Fibroblast of peridontal ligament (primary cell): ENCODE results near the gene TBC1D5.
A peak's percentile ranks its signal among the peaks of the same experiment; 100 is the strongest.
"Not testable (repeated sequence)": the region's sequence is repeated elsewhere in the genome, so short reads cannot be mapped to it uniquely, and the experiment has no call there.

Experiments
- DNase-seq: peaks from one replicate; pipeline ENCODE4 v3.0.0-alpha.2; 2010; ENCODE audit errors: extremely low read depth

The TBC1D5 gene

DNA sequence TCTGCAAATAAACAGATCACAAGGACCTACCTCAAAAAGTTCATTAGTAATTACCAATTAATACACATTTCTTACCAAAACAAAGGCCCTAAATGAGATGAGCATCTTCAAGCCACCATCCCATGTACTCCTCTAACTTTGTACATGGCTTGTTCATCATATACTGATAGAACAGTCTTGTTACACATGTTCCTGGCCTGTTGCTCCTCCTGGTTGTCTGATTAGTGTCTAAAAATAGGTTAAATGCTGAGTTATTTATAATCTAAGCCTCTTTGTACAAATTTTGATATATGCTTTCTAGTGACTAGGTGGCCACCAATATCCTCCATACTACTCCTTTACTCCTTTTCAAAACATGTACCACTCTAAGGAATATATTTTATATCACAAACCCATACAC lies 25.0 kb downstream of the TBC1D5 start:
- no peak for DNase-seq

DNA sequence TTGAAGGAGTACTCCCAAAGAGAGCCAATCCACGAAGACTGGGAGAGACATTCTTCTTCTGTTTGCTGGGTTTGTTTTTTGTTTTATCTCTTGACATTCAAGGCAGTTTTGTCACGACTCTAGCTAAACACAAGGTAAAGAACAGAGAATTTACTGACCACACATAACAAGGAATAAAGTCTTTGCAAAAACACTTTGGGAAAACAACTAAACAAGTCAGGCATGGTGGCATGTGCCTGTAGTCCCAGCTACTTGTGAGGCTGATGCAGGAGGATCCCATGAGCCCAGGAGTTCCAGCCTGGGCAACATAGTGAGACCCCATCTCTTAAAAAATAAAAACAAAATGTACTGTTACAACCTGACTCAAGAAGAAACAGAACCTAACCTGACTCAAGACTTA lies 28.0 kb downstream of the TBC1D5 start:
- DNase-seq, result no peak

- DNase-seq, result no peak
Observed at GRCh38 chr3:17709236-17709810, 33.1 kb downstream of the TBC1D5 start.

GRCh38 chr3:17707813-17708543 lies 34.5 kb downstream of the TBC1D5 start:
- peak; percentile 24 for DNase-seq

- DNase-seq, result not testable (repeated sequence)
Observed at GRCh38 chr3:17705991-17706390, 36.4 kb downstream of the TBC1D5 start.

DNA sequence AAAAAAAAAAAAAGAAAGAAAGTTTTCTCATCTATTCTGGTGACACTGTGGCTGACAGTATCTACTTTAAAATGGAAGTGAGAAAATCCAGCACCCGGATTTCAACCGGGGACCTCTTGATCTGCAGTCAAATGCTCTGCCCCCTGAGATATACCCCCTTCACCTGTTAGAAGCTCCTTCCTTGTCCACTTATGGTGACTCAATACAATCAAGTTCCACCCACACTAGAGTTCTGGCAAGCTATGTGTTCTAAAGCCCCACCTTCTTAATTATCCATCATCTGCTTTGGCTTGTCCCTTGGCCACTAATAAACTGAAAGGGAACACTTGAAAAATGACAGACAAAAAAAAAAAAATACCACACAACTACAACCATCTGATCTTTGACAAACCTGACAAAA lies 42.6 kb downstream of the TBC1D5 start:
- DNase-seq, result not testable (repeated sequence)

DNA sequence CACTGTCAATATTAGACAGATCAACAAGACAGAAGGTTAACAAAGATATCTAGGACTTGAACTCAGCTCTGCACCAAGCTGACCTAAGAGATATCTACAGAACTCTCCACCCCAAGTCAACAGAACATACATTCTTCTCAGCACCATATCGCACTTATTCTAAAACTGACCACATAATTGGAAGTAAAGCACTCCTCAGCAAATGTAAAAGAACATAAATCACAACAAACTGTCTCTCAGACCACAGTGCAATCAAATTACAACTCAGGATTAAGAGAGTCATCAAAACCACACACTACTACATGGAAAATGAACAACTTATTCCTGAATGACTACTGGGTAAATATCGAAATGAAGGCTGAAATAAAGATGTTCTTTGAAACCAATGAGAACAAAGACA lies 46.8 kb downstream of the TBC1D5 start:
- not testable (repeated sequence) for DNase-seq

- DNase-seq, result not testable (repeated sequence)
Observed at GRCh38 chr3:17693670-17693999, 48.8 kb downstream of the TBC1D5 start.

GRCh38 chr3:17692846-17693669 lies 49.4 kb downstream of the TBC1D5 start:
- DNase-seq, result not testable (repeated sequence)

- DNase-seq, result no peak
Observed at GRCh38 chr3:17687566-17687965, 54.9 kb downstream of the TBC1D5 start.

GRCh38 chr3:17686613-17687012 lies 55.8 kb downstream of the TBC1D5 start:
- DNase-seq, result peak; percentile 41

DNA sequence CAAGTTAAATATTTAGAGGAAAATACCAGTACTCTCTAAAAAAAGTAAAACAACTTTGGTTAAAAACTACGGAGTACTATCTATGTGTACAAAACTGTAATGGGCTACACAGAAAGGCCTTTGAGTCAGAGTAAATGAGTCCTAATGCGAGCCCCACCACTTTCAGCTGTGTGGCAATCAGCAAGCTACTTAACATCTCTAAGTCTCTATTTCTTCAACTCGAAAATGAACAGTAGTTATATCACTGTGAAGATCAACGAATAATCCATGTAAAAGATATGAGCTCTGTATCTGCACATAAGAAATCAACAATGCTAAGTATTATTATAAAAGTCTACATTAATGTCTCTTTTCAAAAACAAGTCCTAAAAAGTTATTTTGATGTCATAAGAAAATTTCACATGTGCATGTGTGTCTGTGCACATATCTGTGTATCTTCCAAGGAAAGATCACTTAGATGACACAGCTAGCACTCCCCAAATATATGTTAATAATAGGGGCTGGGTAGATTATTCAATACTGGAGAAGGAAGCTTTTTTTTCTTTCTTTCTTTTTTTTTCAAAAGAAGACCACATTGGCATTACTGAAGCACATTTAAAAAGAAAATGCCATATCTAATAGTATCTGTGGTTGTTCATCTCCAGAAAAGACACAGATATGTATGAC lies 58.8 kb downstream of the TBC1D5 start:
- peak; percentile 9 for DNase-seq

GRCh38 chr3:17680530-17680929 lies 61.9 kb downstream of the TBC1D5 start:
- DNase-seq, result no peak

GRCh38 chr3:17678116-17678741 lies 64.2 kb downstream of the TBC1D5 start:
- DNase-seq, result peak; percentile 58

GRCh38 chr3:17674082-17674686 lies 68.2 kb downstream of the TBC1D5 start:
- DNase-seq, result no peak

DNA sequence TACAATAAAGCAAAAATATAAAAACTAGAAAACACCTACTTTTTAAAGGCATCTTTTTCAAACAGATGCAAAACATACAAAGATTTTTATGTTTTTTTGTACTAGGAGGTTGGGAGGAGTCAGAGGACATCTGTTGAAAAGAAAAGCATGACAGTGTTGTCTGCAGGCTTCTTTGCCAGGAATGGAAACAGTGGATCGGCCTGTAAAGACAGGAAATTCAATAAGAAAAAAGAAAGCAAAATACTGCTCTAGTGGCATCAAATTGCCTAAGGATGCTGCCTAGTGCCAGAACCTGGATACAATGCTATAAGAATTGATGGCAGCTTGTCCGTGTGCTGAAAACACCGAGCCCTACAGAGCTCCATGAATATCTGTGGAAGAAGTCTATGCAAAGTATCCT lies 69.9 kb downstream of the TBC1D5 start:
- peak; percentile 33 for DNase-seq

DNA sequence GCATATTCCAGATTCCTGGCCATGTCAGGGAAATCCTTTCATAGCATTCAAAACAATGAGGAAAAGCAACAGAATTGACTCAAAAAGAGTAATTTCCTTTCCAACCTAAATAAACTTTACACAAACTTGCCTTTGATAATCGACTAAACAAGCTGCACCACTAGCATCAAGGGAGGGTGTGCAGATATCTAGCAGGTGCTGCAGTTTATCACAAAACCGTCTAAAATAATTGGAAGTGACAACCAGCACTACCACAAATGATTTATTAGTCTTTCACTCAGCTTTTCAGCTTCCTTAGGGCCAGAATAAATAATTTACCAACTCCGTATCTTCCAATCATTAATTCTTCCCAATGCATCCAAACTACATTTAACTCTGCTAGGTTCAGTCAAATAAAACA lies 71.7 kb downstream of the TBC1D5 start:
- DNase-seq, result no peak

DNA sequence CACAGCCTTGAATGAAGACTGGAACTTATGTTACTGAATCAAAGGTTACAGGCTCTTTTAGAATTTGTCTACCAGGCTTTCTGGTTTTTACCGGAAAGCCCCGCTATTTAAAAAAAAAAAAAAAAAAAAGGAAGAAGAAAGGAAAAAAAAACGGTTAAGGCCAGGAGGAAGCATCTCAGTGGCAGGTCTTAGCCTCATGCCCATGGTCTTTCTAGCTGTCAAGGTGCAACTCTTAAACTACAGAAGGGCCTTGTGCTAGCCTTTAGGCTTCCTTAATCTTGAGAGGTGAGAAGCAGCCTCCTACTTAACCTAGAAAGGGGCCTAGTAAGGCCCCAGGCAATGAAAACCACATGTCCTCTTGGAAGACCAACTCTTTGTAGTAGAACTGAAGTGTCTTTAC lies 77.5 kb downstream of the TBC1D5 start:
- no peak for DNase-seq

DNA sequence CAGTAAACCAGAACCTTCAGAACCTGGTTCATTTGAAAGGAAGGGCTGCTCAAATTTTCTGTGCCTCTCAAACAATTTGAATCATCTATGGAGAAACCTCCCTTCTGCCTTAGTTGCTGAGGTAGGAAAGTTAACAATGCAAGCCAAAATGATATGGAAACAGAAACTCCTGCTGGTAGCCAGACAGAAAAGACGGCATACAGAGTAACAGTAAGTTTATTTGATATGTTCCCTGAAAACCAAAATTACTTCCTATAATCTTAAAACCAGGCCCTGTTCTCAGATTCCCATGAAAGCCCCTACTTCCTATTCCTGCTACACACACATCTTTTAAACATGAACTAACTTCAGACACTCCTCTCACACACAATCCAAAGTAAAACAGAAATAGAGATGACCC lies 86.2 kb downstream of the TBC1D5 start:
- no peak for DNase-seq

DNA sequence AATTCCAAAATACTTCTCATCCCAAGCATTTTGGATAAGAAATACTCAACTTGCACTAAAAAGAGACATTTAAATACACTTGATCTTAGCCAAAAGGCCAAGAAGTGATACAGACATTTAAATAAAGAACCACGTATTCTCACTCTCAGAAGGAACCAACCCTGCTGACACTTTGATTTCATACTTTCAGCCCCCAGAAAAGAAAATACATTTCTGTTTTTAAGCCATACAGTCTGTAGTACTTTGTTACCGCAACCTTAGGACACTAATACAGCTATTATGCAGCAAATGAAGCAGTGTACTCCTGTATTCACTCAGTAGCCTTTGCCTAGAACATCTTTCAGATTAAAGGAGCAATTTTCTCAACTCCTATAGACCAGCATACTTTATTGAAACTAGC lies 86.7 kb downstream of the TBC1D5 start:
- DNase-seq, result no peak

- DNase-seq, result not testable (repeated sequence)
Observed at GRCh38 chr3:17649748-17650147, 92.7 kb downstream of the TBC1D5 start.
